Brain microvascular endothelial cell (primary cell): ENCODE data around the gene KLHL29.

Experiments used
- DNase-seq: peaks from one replicate; pipeline ENCODE4 v3.0.0-alpha.2; 2020
- H3K27ac ChIP-seq: fragments of 250-450 bp; sonication (Bioruptor Pico); 2 replicates; pipeline ENCODE4 v1.5.1; 2020; ENCODE audit warnings: mild to moderate bottlenecking, moderate library complexity
- H3K27me3 ChIP-seq: fragments of 250-450 bp; sonication (Bioruptor Pico); replicated peaks from 2 replicates; pipeline ENCODE4 v1.5.1; 2020; ENCODE audit warnings: mild to moderate bottlenecking
- H3K36me3 ChIP-seq: fragments of 250-450 bp; sonication (Bioruptor Pico); replicated peaks from 2 replicates; pipeline ENCODE4 v1.5.1; 2020; ENCODE audit warnings: mild to moderate bottlenecking
- H3K4me3 ChIP-seq: 2 replicates; pipeline ENCODE4 v1.5.1; 2011; ENCODE audit warnings: low read depth, mild to moderate bottlenecking, control low read depth, low read length, moderate library complexity
- in situ Hi-C: cut with HindIII; loops from 2 replicates; pipeline ENCODE4 v1.10.0; 2017; ENCODE audit warnings: low sequenced_read_pairs, low pct_ligation_motif_present
- TF ChIP-seq, protein P1 (sequence below): IDR thresholded peaks from 2 replicates; pipeline ENCODE4 v1.5.1; 2011; ENCODE audit warnings: low read depth, mild to moderate bottlenecking, moderate library complexity, low read length, control low read depth, inconsistent platforms; ENCODE audit errors: missing control alignments

KLHL29 gene

DNA sequence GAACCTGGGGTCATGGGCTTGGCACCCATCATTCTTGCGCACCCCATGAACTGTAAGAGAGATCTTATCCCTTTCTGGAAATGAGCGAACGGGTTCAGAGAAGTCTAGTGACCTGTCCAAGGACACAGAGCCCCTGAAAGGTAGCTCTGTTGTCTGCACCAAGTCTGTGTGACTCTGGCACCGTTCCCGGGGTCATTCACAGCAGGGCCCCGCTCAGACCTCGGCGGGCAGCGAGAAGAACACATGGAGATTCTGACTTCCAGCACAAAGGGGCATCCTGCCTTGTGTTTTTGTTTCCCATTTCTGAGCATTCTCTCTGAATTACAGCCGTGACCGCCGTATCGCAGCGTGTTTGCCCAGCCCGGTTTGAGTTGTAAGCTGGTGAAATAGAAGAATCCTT lies 231.7 kb downstream of the KLHL29 start:
- in situ Hi-C loops: no loop called here
- Histone ChIP-seq H3K4me3 (no peak overlapping the region), H3K27ac (no peak overlapping the region), H3K36me3 (no peaks in the 10 kb centered on the region), H3K27me3 (no peaks in the 10 kb centered on the region)
- DNase-seq: no peak
- TF ChIP-seq, protein P1, sequence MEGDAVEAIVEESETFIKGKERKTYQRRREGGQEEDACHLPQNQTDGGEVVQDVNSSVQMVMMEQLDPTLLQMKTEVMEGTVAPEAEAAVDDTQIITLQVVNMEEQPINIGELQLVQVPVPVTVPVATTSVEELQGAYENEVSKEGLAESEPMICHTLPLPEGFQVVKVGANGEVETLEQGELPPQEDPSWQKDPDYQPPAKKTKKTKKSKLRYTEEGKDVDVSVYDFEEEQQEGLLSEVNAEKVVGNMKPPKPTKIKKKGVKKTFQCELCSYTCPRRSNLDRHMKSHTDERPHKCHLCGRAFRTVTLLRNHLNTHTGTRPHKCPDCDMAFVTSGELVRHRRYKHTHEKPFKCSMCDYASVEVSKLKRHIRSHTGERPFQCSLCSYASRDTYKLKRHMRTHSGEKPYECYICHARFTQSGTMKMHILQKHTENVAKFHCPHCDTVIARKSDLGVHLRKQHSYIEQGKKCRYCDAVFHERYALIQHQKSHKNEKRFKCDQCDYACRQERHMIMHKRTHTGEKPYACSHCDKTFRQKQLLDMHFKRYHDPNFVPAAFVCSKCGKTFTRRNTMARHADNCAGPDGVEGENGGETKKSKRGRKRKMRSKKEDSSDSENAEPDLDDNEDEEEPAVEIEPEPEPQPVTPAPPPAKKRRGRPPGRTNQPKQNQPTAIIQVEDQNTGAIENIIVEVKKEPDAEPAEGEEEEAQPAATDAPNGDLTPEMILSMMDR: no peak

DNA sequence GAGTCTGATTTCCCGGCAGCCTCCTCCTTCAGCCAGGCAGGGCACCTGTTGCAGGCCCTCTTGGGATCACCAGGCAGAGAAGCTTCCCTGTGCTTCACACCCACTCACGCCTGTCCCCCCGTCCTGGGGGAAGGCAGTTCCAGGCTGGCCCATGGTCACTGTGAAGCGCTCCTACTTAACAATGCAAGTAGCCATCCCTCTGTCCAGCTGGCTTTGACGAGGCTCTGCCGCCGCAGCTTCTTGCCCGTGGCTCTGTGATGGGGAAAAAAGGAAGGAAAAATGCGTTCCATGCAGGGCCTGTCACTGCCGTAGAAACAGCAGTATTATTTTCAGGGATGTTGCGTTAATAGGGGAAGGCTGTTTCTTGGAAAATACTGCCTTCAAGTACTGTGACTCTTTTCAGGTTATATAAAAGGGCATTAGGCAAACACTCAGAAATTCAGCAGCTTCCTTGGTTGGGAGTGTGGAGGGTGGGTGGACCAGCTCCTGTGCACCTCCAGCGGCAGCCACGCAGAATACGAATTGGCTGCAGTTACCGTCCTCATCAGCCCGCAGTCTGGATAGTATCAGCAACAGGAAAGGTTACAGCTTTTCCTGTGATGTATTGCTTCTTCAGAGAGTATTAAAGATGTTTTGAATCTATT lies 232.3 kb downstream of the KLHL29 start:
- Histone ChIP-seq H3K27me3 (no peaks in the 10 kb centered on the region), H3K36me3 (no peaks in the 10 kb centered on the region), H3K4me3 (no peak overlapping the region), H3K27ac (no peak overlapping the region)
- no peak for DNase-seq
- in situ Hi-C loops: no loop called here
- TF ChIP-seq, protein P1: peak; percentile 43

DNA sequence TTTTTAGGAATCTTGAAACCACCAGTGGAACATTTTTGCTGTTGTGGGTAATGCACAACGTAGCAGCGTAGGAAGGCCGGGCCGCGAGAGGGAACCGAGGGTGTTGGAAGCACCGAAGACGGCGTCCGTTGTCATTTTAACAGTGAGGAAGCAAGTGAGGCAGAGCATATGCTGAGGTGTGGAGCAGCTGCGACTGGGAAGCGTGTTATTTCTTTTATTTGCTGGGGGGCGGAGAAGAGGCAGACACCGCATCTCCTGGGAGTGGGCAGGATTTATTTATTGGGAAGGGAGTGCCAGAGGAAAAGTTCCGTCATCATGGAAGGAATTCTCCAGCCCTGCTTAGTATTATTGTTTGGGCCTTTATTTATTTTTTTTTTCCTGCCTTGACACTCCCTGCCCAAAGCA lies 232.8 kb downstream of the KLHL29 start:
- Histone ChIP-seq H3K4me3 (no peak overlapping the region), H3K27me3 (no peaks in the 10 kb centered on the region)

DNA sequence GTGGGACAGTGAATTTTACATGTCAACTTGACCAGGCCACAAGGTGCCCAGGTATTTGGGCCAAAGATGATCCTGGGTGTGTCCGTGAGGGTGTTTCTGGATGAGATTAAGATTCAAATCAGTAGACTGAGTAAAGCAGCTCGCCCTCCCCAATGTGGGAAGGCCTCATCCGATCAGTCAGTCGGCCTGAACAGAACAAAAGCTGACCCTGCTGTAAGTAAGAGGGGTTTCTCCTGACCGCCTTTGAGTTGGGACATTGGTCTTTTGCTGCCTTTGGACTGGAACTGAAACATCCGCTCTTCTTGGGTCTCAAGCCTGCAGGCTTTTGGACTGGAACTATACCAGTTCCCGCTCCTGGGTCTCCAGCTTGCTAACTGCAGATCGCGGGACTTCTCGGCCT lies 233.3 kb downstream of the KLHL29 start:
- DNase-seq: no peak
- Histone ChIP-seq H3K36me3 (no peaks in the 10 kb centered on the region), H3K27me3 (no peaks in the 10 kb centered on the region), H3K27ac (no peak overlapping the region), H3K4me3 (no peak overlapping the region)
- in situ Hi-C loops: no loop called here
- TF ChIP-seq, protein P1: no peak

More for the DNA sequence above, 232.8 kb downstream of the KLHL29 start:
- Histone ChIP-seq H3K27ac (no peak overlapping the region), H3K36me3 (no peaks in the 10 kb centered on the region)
- TF ChIP-seq, protein P1: no peak
- in situ Hi-C loops: no loop called here
- no peak for DNase-seq

DNA sequence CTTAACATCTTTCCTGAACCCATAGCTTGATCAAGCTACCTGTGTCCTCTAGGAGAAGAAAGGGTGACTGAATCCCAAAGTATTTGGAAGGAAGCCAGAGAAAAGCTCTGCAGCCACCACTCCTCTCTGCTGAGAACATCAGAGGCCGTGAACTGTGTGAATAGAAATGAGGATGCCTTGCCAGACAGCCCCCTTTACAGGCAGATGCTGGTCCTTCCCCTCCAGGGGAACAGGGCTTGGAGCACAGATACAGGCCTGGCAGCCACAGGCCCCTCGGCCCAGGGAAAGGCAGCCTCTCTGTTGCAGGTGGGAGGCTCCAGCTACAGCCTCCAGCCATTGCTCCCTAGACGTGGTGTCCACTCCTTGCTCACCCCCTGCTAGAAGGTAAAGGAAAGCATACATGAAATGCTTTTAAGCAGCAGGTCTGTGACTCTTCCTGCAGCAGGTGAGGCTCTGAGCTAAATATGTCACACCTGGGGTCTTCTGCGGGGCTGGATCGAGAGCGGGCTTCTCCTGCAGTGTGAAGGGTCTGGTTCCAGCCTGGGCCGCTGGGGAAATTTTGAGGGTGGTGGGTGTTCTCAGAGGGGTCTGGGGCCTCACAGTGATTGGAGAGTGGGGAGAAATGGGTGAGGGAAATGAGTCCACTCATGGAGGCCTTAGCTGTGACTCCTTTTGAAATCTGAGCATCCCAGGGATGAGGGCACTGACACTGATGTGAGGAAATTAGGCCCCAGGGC lies 234.0 kb downstream of the KLHL29 start:
- TF ChIP-seq, protein P1: no peak
- in situ Hi-C loops: no loop called here
- H3K27me3 ChIP-seq: no peaks in the 10 kb centered on the region
- no peak for DNase-seq
- H3K36me3 ChIP-seq: no peaks in the 10 kb centered on the region
- no peak overlapping the region for H3K27ac ChIP-seq
- H3K4me3 ChIP-seq: no peak overlapping the region
